ENCODE measurements around the gene AFP. TPM values are rescaled to one million over a fixed set of nuclear protein-coding genes. Genes with fewer than 3 reads are reported as not detected.

AFP gene
- total RNA-seq, 4 donors from 2014 or later, result not detected

- intact Hi-C loops (cut with DNase I; ENCODE audit: low total_unique reads), result no loop called here
- no peak for DNase-seq (ENCODE audit: low spot score in 2 of 2)
- no peak for TF ChIP-seq CTCF (IDR thresholded peaks at IDR 0.05)
- no peak for TF ChIP-seq POLR2A (IDR thresholded peaks at IDR 0.05)
- H3K4me3 ChIP-seq (ENCODE audit: low read depth, poor library complexity, severe bottlenecking), result no peak overlapping the region
- 7 to 15% methylated on average over 4 of the region's 4 CpGs for WGBS, 2 donors
Observed at GRCh38 chr4:73446336-73446938, 10.4 kb downstream of the AFP start.

GRCh38 chr4:73447671-73448070 lies 11.7 kb downstream of the AFP start:
- no peak for TF ChIP-seq POLR2A (IDR thresholded peaks at IDR 0.05)
- no peak for TF ChIP-seq CTCF (IDR thresholded peaks at IDR 0.05)
- intact Hi-C loops (cut with DNase I; ENCODE audit: low total_unique reads), result no loop called here
- H3K4me3 ChIP-seq (ENCODE audit: low read depth, poor library complexity, severe bottlenecking), result no peak overlapping the region
- WGBS, 2 donors, result 53 to 64% methylated on average over 4 of the region's 4 CpGs
- DNase-seq (ENCODE audit: low spot score in 2 of 2), result no peak

- intact Hi-C loops (cut with DNase I; ENCODE audit: low total_unique reads), result no loop called here
- WGBS, 2 donors, result 92 to 93% methylated on average over 4 of the region's 4 CpGs
- DNase-seq (ENCODE audit: low spot score in 2 of 2), result no peak
- no peak for TF ChIP-seq POLR2A (IDR thresholded peaks at IDR 0.05)
- TF ChIP-seq CTCF (IDR thresholded peaks at IDR 0.05), result no peak
- H3K4me3 ChIP-seq (ENCODE audit: low read depth, poor library complexity, severe bottlenecking), result no peak overlapping the region
Observed at GRCh38 chr4:73448448-73449203, 12.6 kb downstream of the AFP start.

GRCh38 chr4:73450398-73451004 lies 14.5 kb downstream of the AFP start:
- DNase-seq (ENCODE audit: low spot score in 2 of 2), result no peak
- no peak for TF ChIP-seq POLR2A (IDR thresholded peaks at IDR 0.05)
- no peak for TF ChIP-seq CTCF (IDR thresholded peaks at IDR 0.05)
- intact Hi-C loops (cut with DNase I; ENCODE audit: low total_unique reads), result no loop called here
- WGBS, 2 donors, result 47 to 48% methylated on average over 9 of the region's 9 CpGs
- H3K4me3 ChIP-seq (ENCODE audit: low read depth, poor library complexity, severe bottlenecking), result no peak overlapping the region

GRCh38 chr4:73451404-73451803 lies 15.4 kb downstream of the AFP start:
- no peak for TF ChIP-seq POLR2A (IDR thresholded peaks at IDR 0.05)
- TF ChIP-seq CTCF (IDR thresholded peaks at IDR 0.05), result no peak
- intact Hi-C loops (cut with DNase I; ENCODE audit: low total_unique reads), result no loop called here
- no peak overlapping the region for H3K4me3 ChIP-seq (ENCODE audit: low read depth, poor library complexity, severe bottlenecking)
- DNase-seq (ENCODE audit: low spot score in 2 of 2), result no peak
- whole genome bisulfite sequencing, 2 donors, result 50 to 53% methylated on average over 3 of the region's 3 CpGs
